Measurements from ENCODE around the gene TDRD7.

The TDRD7 gene

DNA sequence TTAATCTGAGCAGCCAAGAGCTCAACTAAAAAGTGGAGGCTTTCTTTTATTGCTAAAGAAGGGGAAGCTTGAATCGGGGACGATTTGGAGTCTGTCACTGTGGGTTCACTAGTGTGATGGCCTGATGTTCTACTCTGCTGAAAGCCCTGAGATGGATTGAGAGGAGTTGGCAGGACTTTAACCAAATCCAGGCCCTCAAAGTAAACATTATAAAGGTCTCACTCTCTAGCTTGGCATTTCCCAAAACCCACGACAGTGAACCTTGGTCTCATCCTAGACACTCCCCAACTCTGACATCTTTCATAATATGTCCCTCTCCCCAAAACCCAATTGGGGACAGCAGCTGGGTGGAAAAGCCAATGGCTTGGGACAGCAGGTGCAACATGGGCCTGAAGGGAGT lies 122.3 kb downstream of the TDRD7 start:
- Histone ChIP-seq H3K9ac (ENCODE audit: insufficient read length) (no peak overlapping the region), H3K27ac (no peak overlapping the region), H3K4me3 (no peak overlapping the region), H3K36me3 (ENCODE audit: insufficient read depth, low read length) (no peaks in the 10 kb centered on the region), H3K9me3 (ENCODE audit: low read depth, low read length) (no peaks in the 10 kb centered on the region)
- DNase-seq (ENCODE audit: low read depth, low spot score) = no peak
- TF ChIP-seq FOXP2 (optimal IDR thresholded peaks at IDR 0.05; ENCODE audit: control extremely low read depth, extremely low read length, insufficient read depth) (no peak), POLR2AphosphoS5 (IDR thresholded peaks at IDR 0.05; ENCODE audit: borderline replicate concordance, low read depth, low read length) (no peak), EZH2 (IDR thresholded peaks at IDR 0.05) (no peak)

DNA sequence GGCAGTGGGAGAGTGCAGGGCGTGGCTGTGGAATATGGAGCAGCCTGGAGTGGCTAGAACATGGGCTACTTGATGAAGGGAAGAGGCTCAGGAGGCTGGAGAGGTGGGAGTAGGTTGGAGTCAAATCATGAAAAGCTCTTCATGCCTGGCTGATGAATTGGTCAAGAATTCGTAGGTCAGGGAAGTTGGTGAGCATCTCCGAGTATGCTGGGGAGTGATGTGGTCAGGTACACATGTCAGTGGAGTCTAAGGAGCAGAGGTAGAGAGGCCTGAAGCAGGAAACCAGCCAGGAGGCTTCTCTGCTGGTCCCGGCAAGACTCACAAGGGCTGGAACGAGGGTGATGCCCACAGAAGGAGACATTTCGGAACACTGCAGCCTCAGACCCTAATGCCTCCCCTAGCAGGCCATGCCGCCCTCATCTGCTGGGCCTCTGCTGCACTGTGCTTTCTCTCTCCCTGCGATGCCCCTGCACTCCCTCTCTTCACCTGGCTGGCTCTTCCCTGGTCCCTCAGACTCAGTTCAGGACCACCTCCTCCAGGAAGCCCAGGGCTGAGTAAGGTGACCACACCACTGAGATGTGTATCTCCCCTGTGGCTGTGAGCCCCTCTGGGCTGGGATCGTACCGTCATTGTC lies 123.2 kb downstream of the TDRD7 start:
- no peaks in the 10 kb centered on the region for H3K9me3 ChIP-seq (ENCODE audit: low read depth, low read length)
- no peak for TF ChIP-seq POLR2AphosphoS5 (IDR thresholded peaks at IDR 0.05; ENCODE audit: borderline replicate concordance, low read depth, low read length)
- no peak for TF ChIP-seq EZH2 (IDR thresholded peaks at IDR 0.05)
- no peak for TF ChIP-seq FOXP2 (optimal IDR thresholded peaks at IDR 0.05; ENCODE audit: control extremely low read depth, extremely low read length, insufficient read depth)
- no peak overlapping the region for H3K9ac ChIP-seq (ENCODE audit: insufficient read length)
- H3K4me3 ChIP-seq = no peak overlapping the region
- H3K27ac ChIP-seq = no peak overlapping the region
- H3K36me3 ChIP-seq (ENCODE audit: insufficient read depth, low read length) = no peaks in the 10 kb centered on the region
- DNase-seq (ENCODE audit: low read depth, low spot score) = no peak

DNA sequence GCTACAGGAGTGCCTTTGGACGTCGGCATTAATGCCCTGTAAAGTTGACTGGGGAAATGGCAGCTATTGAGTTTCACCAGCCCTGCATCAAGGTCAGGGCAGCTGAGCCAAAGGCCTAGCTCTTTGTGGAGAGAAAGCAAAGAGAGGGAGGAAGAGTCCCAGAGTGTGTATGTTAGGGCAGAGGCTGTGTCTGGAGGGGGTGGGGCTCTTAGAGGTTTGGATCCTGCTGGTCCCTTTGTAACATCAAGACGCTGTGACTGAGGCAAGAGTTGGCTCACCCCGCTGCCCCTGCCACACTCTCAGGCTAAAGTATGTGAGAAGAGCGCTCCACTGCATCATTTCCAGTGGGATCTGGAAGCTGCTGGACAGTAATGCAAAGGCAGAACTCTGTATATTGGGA lies 123.9 kb downstream of the TDRD7 start:
- DNase-seq (ENCODE audit: low read depth, low spot score) = no peak
- no peaks in the 10 kb centered on the region for H3K36me3 ChIP-seq (ENCODE audit: insufficient read depth, low read length)
- H3K9ac ChIP-seq (ENCODE audit: insufficient read length) = no peak overlapping the region
- H3K9me3 ChIP-seq (ENCODE audit: low read depth, low read length) = no peaks in the 10 kb centered on the region
- TF ChIP-seq FOXP2 (optimal IDR thresholded peaks at IDR 0.05; ENCODE audit: control extremely low read depth, extremely low read length, insufficient read depth) (no peak), EZH2 (IDR thresholded peaks at IDR 0.05) (no peak), POLR2AphosphoS5 (IDR thresholded peaks at IDR 0.05; ENCODE audit: borderline replicate concordance, low read depth, low read length) (no peak)
- no peak overlapping the region for H3K27ac ChIP-seq
- H3K4me3 ChIP-seq = no peak overlapping the region

DNA sequence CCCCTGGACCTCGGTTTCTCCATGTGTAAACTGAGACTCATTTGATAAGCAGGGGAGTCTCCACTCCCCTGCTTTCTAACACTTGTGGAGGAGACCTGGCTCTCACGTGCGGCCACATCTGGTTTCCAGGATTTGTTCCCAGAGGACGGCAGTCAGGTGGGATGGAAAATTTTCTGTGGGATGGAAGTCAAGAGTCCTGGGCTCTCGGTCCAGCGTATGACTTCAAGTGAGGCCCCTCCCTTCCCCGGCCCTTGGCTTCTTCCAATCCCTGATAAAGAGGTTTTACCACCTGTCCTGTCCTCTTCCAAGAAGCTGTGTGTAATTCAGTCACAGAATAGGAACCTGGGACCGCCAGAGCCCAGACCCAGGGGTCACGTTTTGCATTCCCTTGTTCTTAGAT lies 124.6 kb downstream of the TDRD7 start:
- DNase-seq (ENCODE audit: low read depth, low spot score) = no peak
- Histone ChIP-seq H3K9ac (ENCODE audit: insufficient read length) (no peak overlapping the region), H3K36me3 (ENCODE audit: insufficient read depth, low read length) (no peaks in the 10 kb centered on the region), H3K4me3 (no peak overlapping the region), H3K9me3 (ENCODE audit: low read depth, low read length) (no peaks in the 10 kb centered on the region), H3K27ac (no peak overlapping the region)
- no peak for TF ChIP-seq POLR2AphosphoS5 (IDR thresholded peaks at IDR 0.05; ENCODE audit: borderline replicate concordance, low read depth, low read length)

DNA sequence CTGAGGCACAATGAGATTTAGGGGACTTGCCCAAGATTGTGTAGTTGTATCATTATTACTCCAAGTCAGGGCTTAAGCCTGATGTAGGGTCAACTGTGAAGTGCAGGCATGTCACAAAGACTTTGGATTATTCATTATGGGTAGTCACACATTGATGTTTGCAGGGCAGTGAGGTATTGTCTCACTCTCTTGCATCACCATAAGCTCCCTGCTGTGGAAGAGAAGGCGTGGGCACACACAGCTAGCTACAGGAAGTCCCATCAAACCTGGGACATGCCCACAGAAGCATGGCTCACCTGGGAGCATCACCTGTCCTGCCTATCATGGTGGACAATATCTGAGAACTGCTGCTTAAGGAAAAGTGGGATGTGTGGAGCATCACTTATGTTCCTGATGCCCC lies 131.7 kb downstream of the TDRD7 start:
- no peaks in the 10 kb centered on the region for H3K9me3 ChIP-seq (ENCODE audit: low read depth, low read length)

DNA sequence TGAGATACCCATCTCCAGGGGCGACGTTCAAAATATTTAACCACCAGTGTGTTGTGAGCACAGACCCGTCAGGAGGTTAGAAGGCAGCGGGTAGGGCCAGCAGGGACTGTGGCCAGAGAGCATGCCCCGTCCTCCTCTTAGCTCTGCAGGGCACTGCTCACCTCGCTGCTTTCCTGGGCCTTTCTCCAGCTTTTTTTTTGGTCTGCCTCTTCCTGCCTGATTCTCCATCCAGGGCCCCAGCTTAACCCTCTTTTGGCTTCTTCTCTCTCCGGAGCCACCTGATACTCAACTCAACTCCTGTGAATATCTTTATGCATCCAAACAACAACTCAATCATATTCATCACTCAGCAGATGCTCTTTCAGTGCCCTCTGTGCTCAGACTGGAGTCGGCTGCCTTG lies 133.6 kb downstream of the TDRD7 start:
- Histone ChIP-seq H3K9me3 (ENCODE audit: low read depth, low read length) (no peaks in the 10 kb centered on the region), H3K9ac (ENCODE audit: insufficient read length) (no peak overlapping the region), H3K4me3 (no peak overlapping the region), H3K36me3 (ENCODE audit: insufficient read depth, low read length) (no peaks in the 10 kb centered on the region), H3K27ac (no peak overlapping the region)
- DNase-seq (ENCODE audit: low read depth, low spot score) = no peak
- TF ChIP-seq POLR2AphosphoS5 (IDR thresholded peaks at IDR 0.05; ENCODE audit: borderline replicate concordance, low read depth, low read length) (no peak), EZH2 (IDR thresholded peaks at IDR 0.05) (no peak), FOXP2 (optimal IDR thresholded peaks at IDR 0.05; ENCODE audit: control extremely low read depth, extremely low read length, insufficient read depth) (no peak)

More for the DNA sequence above, 131.7 kb downstream of the TDRD7 start:
- no peak overlapping the region for H3K9ac ChIP-seq (ENCODE audit: insufficient read length)
- no peaks in the 10 kb centered on the region for H3K36me3 ChIP-seq (ENCODE audit: insufficient read depth, low read length)
- no peak overlapping the region for H3K4me3 ChIP-seq
- TF ChIP-seq POLR2AphosphoS5 (IDR thresholded peaks at IDR 0.05; ENCODE audit: borderline replicate concordance, low read depth, low read length) (no peak), EZH2 (IDR thresholded peaks at IDR 0.05) (no peak), FOXP2 (optimal IDR thresholded peaks at IDR 0.05; ENCODE audit: control extremely low read depth, extremely low read length, insufficient read depth) (no peak)
- H3K27ac ChIP-seq = no peak overlapping the region
- no peak for DNase-seq (ENCODE audit: low read depth, low spot score)

Data from SK-N-MC (cell line).